GM12878 (cell line): ENCODE results near the gene GCC2. TPM values are rescaled to one million over a fixed set of nuclear protein-coding genes. Genes with fewer than 3 reads are reported as not detected.

Experiments used
- ATAC-seq: fragments of 200-7000 bp; cut with Tn5 transposase; 3 replicates; pipeline ENCODE4 v1.9.1; 2020; ENCODE audit warnings: mild to moderate bottlenecking, moderate library complexity
- BruUV-seq: library from RNA; stranded (reverse); fragments of 400-500 nt; replicated peaks from 2 replicates; lab custom pipeline; 2021; lab: Mats Ljungman, UMichigan
- CTCF ChIA-PET: fragments of 300-600 bp; sonication (Branson Sonifier 250); formaldehyde crosslinking; extraction: SDS; loops from one replicate; lab custom pipeline; 2021; ENCODE audit warnings: inconsistent platforms; lab: Yijun Ruan, JAX
- POLR2A ChIA-PET: fragments of 350-600 bp; formaldehyde crosslinking; extraction: SDS; loops from one replicate; lab custom pipeline; 2021; ENCODE audit warnings: inconsistent platforms; lab: Charles Lee
- RAD21 ChIA-PET: fragments of 300-600 bp; sonication (Branson Sonifier 250); formaldehyde crosslinking; loops from one replicate; lab custom pipeline; 2023; ENCODE audit warnings: antibody characterized with exemption; ENCODE audit not compliant: unreplicated experiment; lab: Charles Lee
- SMC1A ChIA-PET: fragments of 300-600 bp; sonication (Branson Sonifier 250); formaldehyde crosslinking; loops from one replicate; lab custom pipeline; 2023; ENCODE audit not compliant: unreplicated experiment, uncharacterized antibody; lab: Charles Lee
- DNase-seq: peaks from one replicate; pipeline ENCODE4 v3.0.0-alpha.2; 2011; ENCODE audit warnings: low read depth, low spot score
- FAIRE-seq: peaks from 3 replicates; lab custom pipeline; 2011; peaks lifted over from hg19 to GRCh38; lab: Jason Lieb, UNC
- H2AFZ ChIP-seq: 2 replicates; pipeline ENCODE4 v1.6.0; 2011; ENCODE audit warnings: low read depth, low read length, control low read depth; ENCODE audit not compliant: control insufficient read depth
- H3K27ac ChIP-seq: 2 replicates; pipeline ENCODE4 v1.5.1; 2011; ENCODE audit warnings: control low read depth; ENCODE audit not compliant: control insufficient read depth, insufficient read depth
- H3K27me3 ChIP-seq, 2 experiments: replicated peaks in 1 of 2; 2 replicates each; pipeline versions ENCODE4 v1.6.0 to v1.6.1; 2011; ENCODE audit warnings: low read length in 1 of 2; ENCODE audit not compliant: control insufficient read depth in 2 of 2, insufficient read depth in 2 of 2
- H3K36me3 ChIP-seq, 2 experiments: 2 replicates each; pipeline ENCODE4 v1.5.1; 2011; ENCODE audit warnings: low read length in 1 of 2; ENCODE audit not compliant: control insufficient read depth in 2 of 2, insufficient read depth in 2 of 2
- H3K4me1 ChIP-seq: 2 replicates; pipeline ENCODE4 v1.6.1; 2011; ENCODE audit warnings: mild to moderate bottlenecking, low read length, moderate library complexity, mixed read lengths; ENCODE audit not compliant: control insufficient read depth, insufficient read depth
- H3K4me2 ChIP-seq: 2 replicates; pipeline ENCODE4 v1.6.0; 2011; ENCODE audit warnings: control low read depth; ENCODE audit not compliant: control insufficient read depth, insufficient read depth
- H3K4me3 ChIP-seq: fragments of 200-600 bp; sonication (generic); 2 replicates; pipeline ENCODE4 v1.5.1; 2016
- H3K79me2 ChIP-seq: 2 replicates; pipeline ENCODE4 v1.6.0; 2011; ENCODE audit warnings: low read length; ENCODE audit not compliant: control insufficient read depth, insufficient read depth
- H3K9ac ChIP-seq: 2 replicates; pipeline ENCODE4 v1.8.0; 2011; ENCODE audit warnings: low read length, control low read depth, mixed read lengths; ENCODE audit not compliant: control insufficient read depth, insufficient read depth
- H3K9me3 ChIP-seq: replicated peaks from 3 replicates; pipeline ENCODE4 v1.5.1; 2011; ENCODE audit warnings: mild to moderate bottlenecking, low read length; ENCODE audit not compliant: control insufficient read depth, insufficient read depth
- H4K20me1 ChIP-seq: 2 replicates; pipeline ENCODE4 v1.6.0; 2011; ENCODE audit not compliant: control insufficient read depth, insufficient read depth
- ASH2L ChIP-seq: fragments of 300-600, 200-600 bp; sonication (generic); IDR thresholded peaks from 2 replicates; pipeline ENCODE4 v1.6.1; 2017; ENCODE audit warnings: low read depth, mild to moderate bottlenecking, borderline replicate concordance
- ATF7 ChIP-seq: fragments of 450-650 bp; IDR thresholded peaks from 2 replicates; pipeline ENCODE4 v1.6.1; 2016; ENCODE audit warnings: low read depth, mild to moderate bottlenecking
- NFYB ChIP-seq: IDR thresholded peaks from 2 replicates; pipeline ENCODE4 v1.6.1; 2011; ENCODE audit warnings: low read depth, mild to moderate bottlenecking, low read length, improper control_type of control experiment, moderate library complexity; ENCODE audit not compliant: insufficient read depth
- PAX5 ChIP-seq: IDR thresholded peaks from 2 replicates; pipeline ENCODE4 v1.6.1; 2011; ENCODE audit warnings: low read depth, low read length, borderline replicate concordance
- PML ChIP-seq: IDR thresholded peaks from 2 replicates; pipeline ENCODE4 v1.6.1; 2012; ENCODE audit warnings: low read length, inconsistent platforms
- RUNX3 ChIP-seq: IDR thresholded peaks from 2 replicates; pipeline ENCODE4 v1.6.1; 2012; ENCODE audit warnings: low read length, inconsistent platforms
- SMAD5 ChIP-seq: IDR thresholded peaks from 2 replicates; pipeline ENCODE4 v1.6.1; 2016; ENCODE audit warnings: antibody characterized with exemption, low read depth
- SUZ12 ChIP-seq: fragments of 200-600 bp; sonication (generic); IDR thresholded peaks from one replicate; pipeline ENCODE4 v1.6.1; 2018; ENCODE audit warnings: antibody characterized with exemption, mild to moderate bottlenecking; ENCODE audit not compliant: unreplicated experiment
- TAF1 ChIP-seq: IDR thresholded peaks from 2 replicates; pipeline ENCODE4 v1.6.1; 2011; ENCODE audit warnings: mild to moderate bottlenecking, low read depth, low read length, borderline replicate concordance
- WRNIP1 ChIP-seq: IDR thresholded peaks from 2 replicates; pipeline ENCODE4 v1.6.1; 2011; ENCODE audit warnings: low read depth, low read length, improper control_type of control experiment, borderline replicate concordance
- ZNF24 ChIP-seq: fragments of 450-650 bp; IDR thresholded peaks from 2 replicates; pipeline ENCODE4 v1.6.1; 2017; ENCODE audit warnings: antibody characterized with exemption, mild to moderate bottlenecking
- in situ Hi-C: fragments of 300-500 bp; cut with MboI; formaldehyde crosslinking; loops from 9 replicates; pipeline ENCODE4 v1.14.3; 2018; ENCODE audit warnings: mixed read lengths
- intact Hi-C: fragments of 100-400 bp; cut with micrococcal nuclease; formaldehyde crosslinking; loops from one replicate; pipeline ENCODE4 v1.14.2; 2022; ENCODE audit not compliant: unreplicated experiment
- polyA plus RNA-seq, 11 experiments: library from polyadenylated mRNA; depleted of rRNA in 4 of 11; unstranded in 6 of 11; stranded (reverse) in 5 of 11; fragments of >200 nt; fragmentation: Nextera tagmentation in 4 of 11; fragmentation: Illumina TruSeq in 1 of 11; extraction: Ambion mirVana in 4 of 11; extraction: Trizol in 1 of 11; gene quantifications; 1 replicate in 1 of 11; 2 replicates in 10 of 11; pipeline versions ENCODE4 v1.2.1 to v1.2.3, GENCODE V29; 2011 to 2016; ENCODE audit warnings: inconsistent platforms in 2 of 11, missing spikeins in 2 of 11, low read depth in 1 of 11
- total RNA-seq, 4 experiments: library from RNA; depleted of rRNA in 3 of 4; stranded (reverse); fragments of >200 nt in 3 of 4; fragmentation: Illumina TruSeq in 1 of 4; extraction: Trizol in 1 of 4; gene quantifications; 2 replicates each; pipeline versions ENCODE4 v1.2.1 to v1.2.3, GENCODE V29; 2013 to 2021
- TF ChIP-seq, protein P1 (sequence below): fragments of 450-650 bp; formaldehyde crosslinking; IDR thresholded peaks from 2 replicates; pipeline ENCODE4 v1.5.0; 2022; ENCODE audit warnings: mild to moderate bottlenecking, missing genetic modification characterization
- TF ChIP-seq, protein P2 (sequence below): fragments of 450-650 bp; IDR thresholded peaks from 2 replicates; pipeline ENCODE4 v1.6.1; 2016; ENCODE audit warnings: mild to moderate bottlenecking

The GCC2 gene
- total and polyA plus RNA-seq, 10 of the 15 experiments (the other 5 are each of a cell fraction or from before 2014, with no cell fraction given), result 11.8 to 35.5 (median 25.4) TPM

DNA sequence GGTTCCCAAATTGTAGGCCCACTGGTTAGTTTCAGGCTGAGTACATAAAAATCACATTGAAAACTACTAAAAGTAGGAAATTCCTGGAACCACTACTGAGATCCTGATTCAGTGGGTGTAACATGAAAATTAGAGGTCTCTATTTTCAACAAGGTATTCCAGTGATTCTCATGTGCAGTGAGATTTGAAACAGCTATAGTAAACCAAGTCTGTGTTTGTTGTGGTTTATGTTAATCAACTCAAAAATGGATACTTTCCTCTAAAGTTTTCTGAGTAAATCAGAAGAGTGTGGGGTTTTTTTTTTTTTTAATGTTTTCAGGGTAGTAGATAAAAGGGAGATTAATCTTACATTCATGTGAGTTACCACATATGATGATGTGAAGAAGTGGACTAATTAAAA, 42.8 kb downstream of the GCC2 start:
- no TSS peak for BruUV-seq
- Histone ChIP-seq H3K9me3 (no peaks in the 10 kb centered on the region), H3K9ac (no peak overlapping the region), H4K20me1 (no peaks in the 10 kb centered on the region), H3K79me2 (no peaks in the 10 kb centered on the region), H3K27ac (no peak overlapping the region), H3K4me3 (no peak overlapping the region), H3K36me3 (peaks cover 2 to 15% of the 10 kb centered on the region in 2 experiments; a peak in 3 of 4 replicates), H3K27me3 (no peaks in the 10 kb centered on the region), H3K4me1 (no peaks in the 10 kb centered on the region)
- ATAC-seq (no peak), DNase-seq (no peak), FAIRE-seq (no peak)
- in situ Hi-C loops, result no loop called here
- ChIA-PET SMC1A (no interaction called here), CTCF (interaction anchor here (1.3 kb wide), 1 partner anchor 145 kb away, joined by 4 read pairs; no protein-coding TSS in a partner anchor)
- TF ChIP-seq RUNX3, result no peak
- TF ChIP-seq SMAD5, result no peak
- TF ChIP-seq NFYB, result no peak
- TF ChIP-seq, protein P1, sequence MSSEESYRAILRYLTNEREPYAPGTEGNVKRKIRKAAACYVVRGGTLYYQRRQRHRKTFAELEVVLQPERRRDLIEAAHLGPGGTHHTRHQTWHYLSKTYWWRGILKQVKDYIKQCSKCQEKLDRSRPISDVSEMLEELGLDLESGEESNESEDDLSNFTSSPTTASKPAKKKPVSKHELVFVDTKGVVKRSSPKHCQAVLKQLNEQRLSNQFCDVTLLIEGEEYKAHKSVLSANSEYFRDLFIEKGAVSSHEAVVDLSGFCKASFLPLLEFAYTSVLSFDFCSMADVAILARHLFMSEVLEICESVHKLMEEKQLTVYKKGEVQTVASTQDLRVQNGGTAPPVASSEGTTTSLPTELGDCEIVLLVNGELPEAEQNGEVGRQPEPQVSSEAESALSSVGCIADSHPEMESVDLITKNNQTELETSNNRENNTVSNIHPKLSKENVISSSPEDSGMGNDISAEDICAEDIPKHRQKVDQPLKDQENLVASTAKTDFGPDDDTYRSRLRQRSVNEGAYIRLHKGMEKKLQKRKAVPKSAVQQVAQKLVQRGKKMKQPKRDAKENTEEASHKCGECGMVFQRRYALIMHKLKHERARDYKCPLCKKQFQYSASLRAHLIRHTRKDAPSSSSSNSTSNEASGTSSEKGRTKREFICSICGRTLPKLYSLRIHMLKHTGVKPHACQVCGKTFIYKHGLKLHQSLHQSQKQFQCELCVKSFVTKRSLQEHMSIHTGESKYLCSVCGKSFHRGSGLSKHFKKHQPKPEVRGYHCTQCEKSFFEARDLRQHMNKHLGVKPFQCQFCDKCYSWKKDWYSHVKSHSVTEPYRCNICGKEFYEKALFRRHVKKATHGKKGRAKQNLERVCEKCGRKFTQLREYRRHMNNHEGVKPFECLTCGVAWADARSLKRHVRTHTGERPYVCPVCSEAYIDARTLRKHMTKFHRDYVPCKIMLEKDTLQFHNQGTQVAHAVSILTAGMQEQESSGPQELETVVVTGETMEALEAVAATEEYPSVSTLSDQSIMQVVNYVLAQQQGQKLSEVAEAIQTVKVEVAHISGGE (CRISPR knock-in tag), result no peak
- TF ChIP-seq, protein P2, sequence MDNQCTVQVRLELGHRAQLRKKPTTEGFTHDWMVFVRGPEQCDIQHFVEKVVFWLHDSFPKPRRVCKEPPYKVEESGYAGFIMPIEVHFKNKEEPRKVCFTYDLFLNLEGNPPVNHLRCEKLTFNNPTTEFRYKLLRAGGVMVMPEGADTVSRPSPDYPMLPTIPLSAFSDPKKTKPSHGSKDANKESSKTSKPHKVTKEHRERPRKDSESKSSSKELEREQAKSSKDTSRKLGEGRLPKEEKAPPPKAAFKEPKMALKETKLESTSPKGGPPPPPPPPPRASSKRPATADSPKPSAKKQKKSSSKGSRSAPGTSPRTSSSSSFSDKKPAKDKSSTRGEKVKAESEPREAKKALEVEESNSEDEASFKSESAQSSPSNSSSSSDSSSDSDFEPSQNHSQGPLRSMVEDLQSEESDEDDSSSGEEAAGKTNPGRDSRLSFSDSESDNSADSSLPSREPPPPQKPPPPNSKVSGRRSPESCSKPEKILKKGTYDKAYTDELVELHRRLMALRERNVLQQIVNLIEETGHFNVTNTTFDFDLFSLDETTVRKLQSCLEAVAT, result no peak
- TF ChIP-seq WRNIP1, result no peak
- TF ChIP-seq ATF7, result no peak
- TF ChIP-seq ZNF24, result no peak
- no peak for TF ChIP-seq PAX5
- no peak for TF ChIP-seq TAF1
- no peak for TF ChIP-seq PML
- TF ChIP-seq ASH2L, result no peak
- TF ChIP-seq SUZ12, result no peak
- TF ChIP-seq, all 136 proteins: peak for 0
- Histone ChIP-seq H2AFZ (no peak overlapping the region), H3K4me2 (no peak overlapping the region)
- RAD21 ChIA-PET, result no interaction called here
- POLR2A ChIA-PET, result no interaction called here
- intact Hi-C loops, result no loop called here
